ENCODE results near the gene CALB2. TPM values are rescaled to one million over a fixed set of nuclear protein-coding genes. Genes with fewer than 3 reads are reported as not detected.
A peak's percentile ranks its signal among the peaks of the same experiment; 100 is the strongest.

CALB2 gene
- polyA plus RNA-seq, 1 donor (not counting 4 experiments of a cell fraction or from before 2014, with no cell fraction given) = 1.4 TPM

DNA sequence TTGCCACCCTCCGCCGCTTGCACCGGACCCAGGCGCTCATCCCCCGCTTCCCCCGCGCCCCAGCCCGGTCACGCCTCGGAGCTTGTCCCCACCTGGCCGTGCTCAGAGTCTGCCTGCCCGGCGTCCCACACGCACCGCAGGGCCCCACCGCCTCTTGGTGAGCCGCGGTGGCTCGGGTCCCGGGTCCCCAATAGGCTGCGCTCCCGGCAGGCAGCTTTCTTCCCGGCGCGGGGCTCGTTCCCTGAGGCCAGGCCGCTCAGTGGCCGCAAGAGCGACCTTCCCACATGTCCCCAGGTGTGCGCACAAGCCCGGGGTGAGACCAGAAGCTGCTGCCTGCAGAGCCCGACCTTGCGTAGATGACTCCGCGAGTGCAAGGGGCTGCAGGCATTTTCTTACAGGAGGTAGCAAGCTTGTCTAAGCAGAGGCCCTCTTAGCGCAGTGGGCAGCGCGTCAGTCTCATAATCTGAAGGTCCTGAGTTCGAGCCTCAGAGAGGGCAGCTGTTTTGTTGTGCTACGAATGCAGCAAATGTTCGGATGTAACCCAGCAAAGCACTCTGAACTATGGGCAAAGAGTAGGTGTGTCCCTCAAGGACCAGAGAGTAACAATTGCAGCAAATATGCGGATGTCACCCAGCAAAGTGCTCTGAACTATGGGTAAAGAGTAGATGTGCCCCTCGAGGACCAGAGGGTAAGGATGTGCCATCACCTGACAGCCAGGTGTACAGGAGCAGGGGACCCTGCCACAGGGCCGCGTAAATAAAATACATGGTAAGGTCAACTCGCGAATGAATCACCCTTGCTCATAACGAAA, 67.8 kb downstream of the CALB2 start:
- no peaks in the 10 kb centered on the region for H3K9me3 ChIP-seq (ENCODE audit: control insufficient read depth, low read depth, low read length)
- H3K4me1 ChIP-seq (ENCODE audit: control insufficient read depth, extremely low read depth, insufficient read depth, low read length) = no peaks in the 10 kb centered on the region
- FAIRE-seq (peak; percentile 90), DNase-seq (ENCODE audit: low read depth, low spot score) (peak; percentile 99)
- H2AFZ ChIP-seq (ENCODE audit: control insufficient read depth, low read length) = peak overlapping the region; percentile 73
- H3K27me3 ChIP-seq (ENCODE audit: control insufficient read depth, extremely low read depth, insufficient read depth, low read length) = peaks cover 7% of the 10 kb centered on the region
- no peaks in the 10 kb centered on the region for H4K20me1 ChIP-seq (ENCODE audit: control insufficient read depth, extremely low read depth, insufficient read depth, low read length)
- H3K36me3 ChIP-seq (ENCODE audit: control insufficient read depth in 2 of 2, extremely low read depth in 1 of 2, insufficient read depth in 2 of 2, low read length in 2 of 2) = no peaks in the 10 kb centered on the region
- peak overlapping the region; percentile 48 for H3K9ac ChIP-seq (ENCODE audit: control insufficient read depth, extremely low read depth, insufficient read depth, low read length)
- peak overlapping the region; percentile 53 to 74 (median 66) for H3K4me3 ChIP-seq (ENCODE audit: control insufficient read depth in 2 of 3, extremely low read depth in 1 of 3, insufficient read depth in 2 of 3, low read depth in 1 of 3, low read length in 3 of 3)
- TF ChIP-seq CTCF (optimal IDR thresholded peaks at IDR 0.05 in 1 of 3, IDR thresholded peaks at IDR 0.05 in 1 of 3, conservative IDR thresholded peaks at IDR 0.05 in 1 of 3; ENCODE audit: extremely low read depth in 1 of 3, insufficient read depth in 2 of 3, low read length in 3 of 3) (no peak), EZH2 (IDR thresholded peaks at IDR 0.05; ENCODE audit: low read length) (no peak)
- dilution Hi-C loops (cut with MboI; ENCODE audit: extremely low pct_ligation_motif_present, low sequenced_read_pairs) = no loop called here
- peak overlapping the region; percentile 78 for H3K4me2 ChIP-seq (ENCODE audit: control insufficient read depth, extremely low read depth, insufficient read depth, low read depth, low read length)
- no peak overlapping the region for H3K27ac ChIP-seq (ENCODE audit: control insufficient read depth, insufficient read depth, low read length)
- no peaks in the 10 kb centered on the region for H3K79me2 ChIP-seq (ENCODE audit: control insufficient read depth, insufficient read depth, low read length)
- H3K9me1 ChIP-seq (ENCODE audit: control insufficient read depth, extremely low read depth, insufficient read depth, low read length) = no peaks in the 10 kb centered on the region

DNA sequence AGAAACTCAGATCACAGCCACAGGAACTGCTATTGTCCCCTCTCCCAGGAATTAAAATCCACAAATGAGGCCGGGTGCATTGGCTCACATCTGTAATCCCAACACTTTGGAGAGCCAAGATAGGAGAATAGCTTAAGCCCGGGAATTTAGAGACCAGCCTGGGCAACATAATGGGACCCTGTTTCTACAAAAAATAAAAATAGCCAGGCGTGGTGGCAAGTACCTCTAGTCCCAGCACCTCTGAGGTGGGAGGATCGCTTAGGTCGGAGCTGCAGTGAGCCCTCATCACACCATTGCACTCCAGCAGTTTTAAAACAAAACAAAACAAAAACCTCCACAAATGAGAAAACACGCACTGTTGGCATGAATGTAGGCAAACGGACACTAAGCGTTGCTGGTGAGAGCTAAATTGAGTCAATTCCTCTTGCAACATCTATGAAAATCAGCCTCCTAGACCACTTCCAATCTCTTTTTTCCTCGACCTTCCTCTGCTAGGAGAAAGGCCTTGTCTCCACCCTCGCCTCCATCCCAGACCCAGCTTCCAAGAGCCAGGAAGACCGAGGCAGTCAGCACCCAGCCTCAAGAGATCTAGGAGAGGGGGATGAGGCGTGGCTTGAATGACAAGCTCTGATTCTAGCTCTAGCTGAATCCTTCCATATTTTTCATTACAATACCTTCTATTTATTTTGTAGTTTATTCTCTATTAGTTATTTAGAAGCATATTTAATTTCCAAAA, 68.5 kb downstream of the CALB2 start:
- TF ChIP-seq EZH2 (IDR thresholded peaks at IDR 0.05; ENCODE audit: low read length) (no peak), CTCF (optimal IDR thresholded peaks at IDR 0.05 in 1 of 3, IDR thresholded peaks at IDR 0.05 in 1 of 3, conservative IDR thresholded peaks at IDR 0.05 in 1 of 3; ENCODE audit: extremely low read depth in 1 of 3, insufficient read depth in 2 of 3, low read length in 3 of 3) (no peak)
- Histone ChIP-seq H3K4me1 (ENCODE audit: control insufficient read depth, extremely low read depth, insufficient read depth, low read length) (no peaks in the 10 kb centered on the region), H3K9me3 (ENCODE audit: control insufficient read depth, low read depth, low read length) (no peaks in the 10 kb centered on the region), H3K9ac (ENCODE audit: control insufficient read depth, extremely low read depth, insufficient read depth, low read length) (no peak overlapping the region), H3K36me3 (ENCODE audit: control insufficient read depth in 2 of 2, extremely low read depth in 1 of 2, insufficient read depth in 2 of 2, low read length in 2 of 2) (no peaks in the 10 kb centered on the region), H2AFZ (ENCODE audit: control insufficient read depth, low read length) (no peak overlapping the region), H3K27me3 (ENCODE audit: control insufficient read depth, extremely low read depth, insufficient read depth, low read length) (peaks cover 7% of the 10 kb centered on the region), H3K79me2 (ENCODE audit: control insufficient read depth, insufficient read depth, low read length) (no peaks in the 10 kb centered on the region), H3K27ac (ENCODE audit: control insufficient read depth, insufficient read depth, low read length) (no peak overlapping the region), H4K20me1 (ENCODE audit: control insufficient read depth, extremely low read depth, insufficient read depth, low read length) (no peaks in the 10 kb centered on the region), H3K9me1 (ENCODE audit: control insufficient read depth, extremely low read depth, insufficient read depth, low read length) (no peaks in the 10 kb centered on the region), H3K4me2 (ENCODE audit: control insufficient read depth, extremely low read depth, insufficient read depth, low read depth, low read length) (no peak overlapping the region), H3K4me3 (ENCODE audit: control insufficient read depth in 2 of 3, extremely low read depth in 1 of 3, insufficient read depth in 2 of 3, low read depth in 1 of 3, low read length in 3 of 3) (no peak overlapping the region)
- FAIRE-seq (no peak), DNase-seq (ENCODE audit: low read depth, low spot score) (no peak)
- dilution Hi-C loops (cut with MboI; ENCODE audit: extremely low pct_ligation_motif_present, low sequenced_read_pairs) = no loop called here
